Osteocyte (in vitro differentiated cells): Measurements from ENCODE around the gene KIFC3. TPM values are rescaled to one million over a fixed set of nuclear protein-coding genes. Genes with fewer than 3 reads are reported as not detected.
A peak's percentile ranks its signal among the peaks of the same experiment; 100 is the strongest.

Experiments
- DNase-seq: peaks from one replicate; pipeline ENCODE4 v3.0.0; 2021; ENCODE audit warnings: mixed read lengths; ENCODE audit not compliant: unreplicated experiment; ENCODE audit errors: extremely low spot score
- H3K27ac Mint-ChIP-seq: one replicate; pipeline ENCODE4 v1.8.0; 2021; ENCODE audit warnings: mild to moderate bottlenecking, mixed read lengths; ENCODE audit not compliant: unreplicated experiment
- H3K27me3 Mint-ChIP-seq: one replicate; pipeline ENCODE4 v1.8.0; 2021; ENCODE audit warnings: mixed read lengths; ENCODE audit not compliant: unreplicated experiment
- H3K36me3 Mint-ChIP-seq: one replicate; pipeline ENCODE4 v1.8.0; 2021; ENCODE audit warnings: mixed read lengths; ENCODE audit not compliant: unreplicated experiment
- H3K4me1 Mint-ChIP-seq: one replicate; pipeline ENCODE4 v1.8.0; 2021; ENCODE audit warnings: mixed read lengths; ENCODE audit not compliant: unreplicated experiment
- H3K4me3 Mint-ChIP-seq: one replicate; pipeline ENCODE4 v1.8.0; 2021; ENCODE audit warnings: mild to moderate bottlenecking, moderate library complexity, mixed read lengths; ENCODE audit not compliant: unreplicated experiment
- H3K9me3 Mint-ChIP-seq: one replicate; pipeline ENCODE4 v1.8.0; 2021; ENCODE audit warnings: mixed read lengths; ENCODE audit not compliant: unreplicated experiment
- CTCF ChIP-seq: fragments of 200-600 bp; sonication (generic); IDR thresholded peaks from 2 replicates; pipeline ENCODE4 v1.5.0; 2021; ENCODE audit warnings: antibody characterized with exemption, mild to moderate bottlenecking, moderate library complexity
- total RNA-seq: library from RNA; stranded (reverse); gene quantifications from 2 replicates; pipeline ENCODE4 v1.2.1, GENCODE V29; 2021

KIFC3 gene
- total RNA-seq, 1 donor from 2014 or later, result 196 TPM

GRCh38 chr16:57773655-57774295 lies 28.5 kb downstream of the KIFC3 start:
- Mint-ChIP-seq H3K27me3 (no peaks in the 10 kb centered on the region), H3K9me3 (no peaks in the 10 kb centered on the region), H3K4me3 (no peak overlapping the region), H3K36me3 (peaks cover 33% of the 10 kb centered on the region), H3K4me1 (peaks cover 36% of the 10 kb centered on the region), H3K27ac (peak overlapping the region; percentile 60)
- no peak for TF ChIP-seq CTCF
- no peak for DNase-seq

GRCh38 chr16:57773019-57773418 lies 29.3 kb downstream of the KIFC3 start:
- peaks cover 28% of the 10 kb centered on the region for H3K4me1 Mint-ChIP-seq
- DNase-seq, result no peak

GRCh38 chr16:57771141-57771785 lies 31.0 kb downstream of the KIFC3 start:
- H3K4me1 Mint-ChIP-seq, result peaks cover 25% of the 10 kb centered on the region
- no peak overlapping the region for H3K4me3 Mint-ChIP-seq
- TF ChIP-seq CTCF, result no peak
- no peak for DNase-seq
- peaks cover 30% of the 10 kb centered on the region for H3K36me3 Mint-ChIP-seq
- H3K27me3 Mint-ChIP-seq, result no peaks in the 10 kb centered on the region
- no peaks in the 10 kb centered on the region for H3K9me3 Mint-ChIP-seq
- peak overlapping the region; percentile 38 for H3K27ac Mint-ChIP-seq

More at GRCh38 chr16:57773019-57773418, 29.3 kb downstream of the KIFC3 start:
- Mint-ChIP-seq H3K36me3 (peaks cover 31% of the 10 kb centered on the region), H3K27ac (no peak overlapping the region), H3K27me3 (no peaks in the 10 kb centered on the region), H3K9me3 (no peaks in the 10 kb centered on the region), H3K4me3 (no peak overlapping the region)
- no peak for TF ChIP-seq CTCF

- Mint-ChIP-seq H3K27me3 (no peaks in the 10 kb centered on the region), H3K36me3 (peaks cover 37% of the 10 kb centered on the region), H3K27ac (no peak overlapping the region), H3K4me3 (no peak overlapping the region), H3K4me1 (peaks cover 25% of the 10 kb centered on the region), H3K9me3 (no peaks in the 10 kb centered on the region)
- TF ChIP-seq CTCF, result no peak
- DNase-seq, result no peak
Observed at GRCh38 chr16:57770361-57770760, 31.9 kb downstream of the KIFC3 start.

- Mint-ChIP-seq H3K4me3 (no peak overlapping the region), H3K36me3 (peaks cover 32% of the 10 kb centered on the region)
- DNase-seq, result no peak
Observed at GRCh38 chr16:57769541-57770145, 32.6 kb downstream of the KIFC3 start.

More at GRCh38 chr16:57769541-57770145, 32.6 kb downstream of the KIFC3 start:
- Mint-ChIP-seq H3K27ac (no peak overlapping the region), H3K4me1 (peaks cover 21% of the 10 kb centered on the region), H3K9me3 (no peaks in the 10 kb centered on the region), H3K27me3 (no peaks in the 10 kb centered on the region)
- TF ChIP-seq CTCF, result no peak
